ENCODE data around the gene C1orf174. TPM values are rescaled to one million over a fixed set of nuclear protein-coding genes. Genes with fewer than 3 reads are reported as not detected.

Gene C1orf174
- total RNA-seq, 1 donor from 2014 or later = 36.8 TPM

- Mint-ChIP-seq H3K27ac (ENCODE audit: unreplicated experiment) (no peak overlapping the region), H3K27me3 (ENCODE audit: low read depth) (peaks cover 10% of the 10 kb centered on the region), H3K36me3 (ENCODE audit: low read depth) (no peaks in the 10 kb centered on the region), H3K4me3 (no peak overlapping the region), H3K4me1 (no peaks in the 10 kb centered on the region), H3K9me3 (no peaks in the 10 kb centered on the region)
- no peak for TF ChIP-seq CTCF (conservative IDR thresholded peaks at IDR 0.05)
- DNase-seq (ENCODE audit: low read depth, low spot score) = no peak
Observed at GRCh38 chr1:3924186-3924824, 24.2 kb upstream of the C1orf174 start.

- no peak for TF ChIP-seq CTCF (conservative IDR thresholded peaks at IDR 0.05)
- H3K4me1 Mint-ChIP-seq = no peaks in the 10 kb centered on the region
- DNase-seq (ENCODE audit: low read depth, low spot score) = no peak
- H3K27ac Mint-ChIP-seq (ENCODE audit: unreplicated experiment) = no peak overlapping the region
- no peaks in the 10 kb centered on the region for H3K36me3 Mint-ChIP-seq (ENCODE audit: low read depth)
- H3K4me3 Mint-ChIP-seq = no peak overlapping the region
- H3K27me3 Mint-ChIP-seq (ENCODE audit: low read depth) = peaks cover 12% of the 10 kb centered on the region
- no peaks in the 10 kb centered on the region for H3K9me3 Mint-ChIP-seq
Observed at GRCh38 chr1:3923378-3924185, 23.5 kb upstream of the C1orf174 start.

- TF ChIP-seq CTCF (conservative IDR thresholded peaks at IDR 0.05) = no peak
- Mint-ChIP-seq H3K36me3 (ENCODE audit: low read depth) (no peaks in the 10 kb centered on the region), H3K4me3 (no peak overlapping the region), H3K27ac (ENCODE audit: unreplicated experiment) (peak overlapping the region; percentile 24), H3K4me1 (no peaks in the 10 kb centered on the region), H3K27me3 (ENCODE audit: low read depth) (peaks cover 13% of the 10 kb centered on the region), H3K9me3 (no peaks in the 10 kb centered on the region)
- no peak for DNase-seq (ENCODE audit: low read depth, low spot score)
Observed at GRCh38 chr1:3922851-3923250, 22.8 kb upstream of the C1orf174 start.

- H3K27ac Mint-ChIP-seq (ENCODE audit: unreplicated experiment) = no peak overlapping the region
- H3K4me3 Mint-ChIP-seq = no peak overlapping the region
- no peaks in the 10 kb centered on the region for H3K9me3 Mint-ChIP-seq
- no peak for TF ChIP-seq CTCF (conservative IDR thresholded peaks at IDR 0.05)
- H3K36me3 Mint-ChIP-seq (ENCODE audit: low read depth) = no peaks in the 10 kb centered on the region
- DNase-seq (ENCODE audit: low read depth, low spot score) = no peak
- H3K4me1 Mint-ChIP-seq = no peaks in the 10 kb centered on the region
- H3K27me3 Mint-ChIP-seq (ENCODE audit: low read depth) = peaks cover 12% of the 10 kb centered on the region
Observed at GRCh38 chr1:3922201-3922725, 22.2 kb upstream of the C1orf174 start.

GRCh38 chr1:3921765-3922164 is 21.7 kb upstream of the C1orf174 start:
- Mint-ChIP-seq H3K4me3 (no peak overlapping the region), H3K27ac (ENCODE audit: unreplicated experiment) (peak overlapping the region; percentile 19), H3K27me3 (ENCODE audit: low read depth) (peaks cover 10% of the 10 kb centered on the region), H3K9me3 (no peaks in the 10 kb centered on the region), H3K4me1 (no peaks in the 10 kb centered on the region), H3K36me3 (ENCODE audit: low read depth) (no peaks in the 10 kb centered on the region)
- DNase-seq (ENCODE audit: low read depth, low spot score) = no peak
- no peak for TF ChIP-seq CTCF (conservative IDR thresholded peaks at IDR 0.05)
